Activated T-helper 1 cell treated with anti-CD3 and anti-CD28 coated beads, Interleukin-2, amount 50 U/mL, for 16 hours (primary cell): ENCODE measurements around the gene TADA1.
"Not testable (repeated sequence)": the region's sequence is repeated elsewhere in the genome, so short reads cannot be mapped to it uniquely, and the experiment has no call there.

Source experiments
- DNase-seq, 2 donors: peaks; one replicate each; pipeline ENCODE4 v3.0.0-alpha.2; 2020; ENCODE audit warnings: low read depth in 1 of 2, low spot score in 1 of 2

TADA1 gene

GRCh38 chr1:166895766-166896165 is 19.7 kb upstream of the TADA1 start:
- DNase-seq, result no peak

- no peak for DNase-seq
Measured at GRCh38 chr1:166889776-166890175, 13.7 kb upstream of the TADA1 start.

- no peak for DNase-seq
Measured at GRCh38 chr1:166888373-166889111, 12.5 kb upstream of the TADA1 start.

- no peak for DNase-seq
Measured at GRCh38 chr1:166884971-166885370, 8.9 kb upstream of the TADA1 start.

GRCh38 chr1:166884040-166884642 is 8.1 kb upstream of the TADA1 start:
- DNase-seq, result no peak

GRCh38 chr1:166882893-166883292 is 6.8 kb upstream of the TADA1 start:
- DNase-seq, result no peak

- not testable (repeated sequence) for DNase-seq
Measured at GRCh38 chr1:166878173-166878917, 2.3 kb upstream of the TADA1 start.

GRCh38 chr1:166876540-166876838 is 425 bp upstream of the TADA1 start:
- no peak for DNase-seq

- DNase-seq, result no peak
Measured at GRCh38 chr1:166875302-166875733, 746 bp downstream of the TADA1 start.

GRCh38 chr1:166874464-166874863 is 1.6 kb downstream of the TADA1 start:
- no peak for DNase-seq

- no peak for DNase-seq
Measured at GRCh38 chr1:166870584-166870983, 5.5 kb downstream of the TADA1 start.

GRCh38 chr1:166869318-166870099 is 6.6 kb downstream of the TADA1 start:
- DNase-seq, result no peak

- no peak for DNase-seq
Measured at GRCh38 chr1:166868639-166869038, 7.4 kb downstream of the TADA1 start.

- DNase-seq, result no peak
Measured at GRCh38 chr1:166865926-166866325, 10.1 kb downstream of the TADA1 start.

GRCh38 chr1:166859597-166859996 is 16.5 kb downstream of the TADA1 start:
- DNase-seq, result no peak

GRCh38 chr1:166858726-166859419 is 17.2 kb downstream of the TADA1 start:
- no peak for DNase-seq

GRCh38 chr1:166857995-166858394 is 18.1 kb downstream of the TADA1 start:
- no peak for DNase-seq

- no peak for DNase-seq
Measured at GRCh38 chr1:166855558-166855957, 20.5 kb downstream of the TADA1 start.

- DNase-seq, result no peak
Measured at GRCh38 chr1:166852918-166853317, 23.1 kb downstream of the TADA1 start.

GRCh38 chr1:166849135-166849534 is 26.9 kb downstream of the TADA1 start:
- DNase-seq, result no peak

- no peak for DNase-seq
Measured at GRCh38 chr1:166848193-166848592, 27.9 kb downstream of the TADA1 start.
